CD4-positive, alpha-beta T cell (primary cell): ENCODE measurements around the gene CCDC83. TPM values are rescaled to one million over a fixed set of nuclear protein-coding genes. Genes with fewer than 3 reads are reported as not detected.

ENCODE experiments used
- ATAC-seq: fragments of 200-7000 bp; cut with Tn5 transposase; one replicate; pipeline ENCODE4 v1.10.0; 2022; ENCODE audit warnings: mild to moderate bottlenecking; ENCODE audit not compliant: poor library complexity
- CTCF ChIA-PET: fragments of 350-600 bp; sonication (Branson Sonifier 250); formaldehyde crosslinking; loops from one replicate; lab custom pipeline; 2021; ENCODE audit warnings: antibody characterized with exemption, inconsistent platforms; lab: Charles Lee
- POLR2A ChIA-PET: fragments of 350-600 bp; sonication (Branson Sonifier 250); formaldehyde crosslinking; loops from one replicate; lab custom pipeline; 2021; ENCODE audit warnings: antibody characterized with exemption, inconsistent platforms; lab: Charles Lee
- DNase-seq, 14 experiments: peaks; one replicate each; pipeline ENCODE4 v3.0.0-alpha.2; 2013 to 2020; ENCODE audit warnings: mixed read lengths in 2 of 14
- H3K27ac ChIP-seq, 2 donors: one replicate each; pipeline versions ENCODE4 v1.5.1 to v1.7.0; 2013; ENCODE audit warnings: low read length in 2 of 2, low read depth in 1 of 2, mild to moderate bottlenecking in 1 of 2
- H3K27me3 ChIP-seq, 2 experiments: 1 replicate in 1 of 2; 2 replicates in 1 of 2; pipeline versions ENCODE4 v1.6.1 to v1.7.0; 2013; ENCODE audit warnings: low read length in 2 of 2, control low read depth in 1 of 2, mild to moderate bottlenecking in 1 of 2, moderate library complexity in 1 of 2; ENCODE audit not compliant: insufficient read depth in 2 of 2, control insufficient read depth in 1 of 2
- H3K36me3 ChIP-seq: one replicate; pipeline ENCODE4 v1.6.1; 2013; ENCODE audit warnings: low read length, control low read depth; ENCODE audit not compliant: insufficient read depth
- H3K4me1 ChIP-seq: one replicate; pipeline ENCODE4 v1.6.1; 2013; ENCODE audit warnings: low read length, control low read depth; ENCODE audit not compliant: insufficient read depth
- H3K4me3 ChIP-seq: one replicate; pipeline ENCODE4 v1.5.1; 2013; ENCODE audit warnings: mild to moderate bottlenecking, low read length, moderate library complexity
- H3K9me3 ChIP-seq, 2 experiments: 1 replicate in 1 of 2; 2 replicates in 1 of 2; pipeline versions ENCODE4 v1.6.1 to v1.7.0; 2013; ENCODE audit warnings: low read length in 2 of 2, mild to moderate bottlenecking in 2 of 2, control low read depth in 1 of 2, moderate library complexity in 1 of 2; ENCODE audit not compliant: control insufficient read depth in 1 of 2, insufficient read depth in 1 of 2
- H3K27ac Mint-ChIP-seq: one replicate; pipeline ENCODE4 v1.8.0; 2020; ENCODE audit warnings: mixed read lengths
- H3K27me3 Mint-ChIP-seq: one replicate; pipeline ENCODE4 v1.8.0; 2021; ENCODE audit warnings: mixed read lengths
- H3K36me3 Mint-ChIP-seq: one replicate; pipeline ENCODE4 v1.8.0; 2021; ENCODE audit warnings: low read depth, mixed read lengths
- H3K4me1 Mint-ChIP-seq: one replicate; pipeline ENCODE4 v1.8.0; 2021; ENCODE audit warnings: low read depth, mixed read lengths
- H3K4me3 Mint-ChIP-seq: one replicate; pipeline ENCODE4 v1.8.0; 2020; ENCODE audit warnings: mild to moderate bottlenecking, mixed read lengths
- H3K9me3 Mint-ChIP-seq: one replicate; pipeline ENCODE4 v1.8.0; 2020; ENCODE audit warnings: mixed read lengths
- CTCF ChIP-seq: fragments of 200-600 bp; IDR thresholded peaks from one replicate; pipeline ENCODE4 v1.8.0; 2022; ENCODE audit warnings: antibody characterized with exemption, mild to moderate bottlenecking
- intact Hi-C, 2 experiments: fragments of 100-400 bp; cut with DNase I in 1 of 2; cut with micrococcal nuclease in 1 of 2; formaldehyde crosslinking; loops; one replicate each; pipeline versions ENCODE4 v1.15.1 to v1.9.0; 2023 to 2025; cut with DNase I, micrococcal nuclease
- total RNA-seq, 174 experiments: library from RNA in 2 of 174; stranded (reverse) in 2 of 174; gene quantifications; one replicate each; pipeline ENCODE4 v1.2.3 and lab custom pipeline; 2021 to 2026

CCDC83 gene
- total RNA-seq, 2 experiments from 2014 or later = not detected

- Mint-ChIP-seq H3K36me3 (no peaks in the 10 kb centered on the region), H3K27me3 (no peaks in the 10 kb centered on the region), H3K9me3 (no peaks in the 10 kb centered on the region), H3K27ac (peak overlapping the region; percentile 86), H3K4me1 (peaks cover 69% of the 10 kb centered on the region), H3K4me3 (no peak overlapping the region)
- ATAC-seq (no peak), DNase-seq (no peak)
- Histone ChIP-seq H3K4me1 (peaks cover 60% of the 10 kb centered on the region), H3K9me3 (no peaks in the 10 kb centered on the region), H3K4me3 (no peak overlapping the region), H3K27ac (no peak overlapping the region), H3K36me3 (no peaks in the 10 kb centered on the region), H3K27me3 (no peaks in the 10 kb centered on the region)
- intact Hi-C loops = no loop called here
- no peak for TF ChIP-seq CTCF
- ChIA-PET POLR2A (interaction anchor here (2.1 to 5.0 kb wide), 4 partner anchors 15 to 161 kb away, joined by 5 to 48 read pairs (median 22); partner anchors contain the start of genes CREBZF and SYTL2), CTCF (interaction anchor here (1.0 to 2.7 kb wide), 4 partner anchors 17 to 161 kb away, joined by 3 to 15 read pairs (median 8); partner anchors contain the start of genes CCDC83 and CREBZF)
Measured at GRCh38 chr11:85825616-85826015, 29.6 kb upstream of the CCDC83 start.

DNA sequence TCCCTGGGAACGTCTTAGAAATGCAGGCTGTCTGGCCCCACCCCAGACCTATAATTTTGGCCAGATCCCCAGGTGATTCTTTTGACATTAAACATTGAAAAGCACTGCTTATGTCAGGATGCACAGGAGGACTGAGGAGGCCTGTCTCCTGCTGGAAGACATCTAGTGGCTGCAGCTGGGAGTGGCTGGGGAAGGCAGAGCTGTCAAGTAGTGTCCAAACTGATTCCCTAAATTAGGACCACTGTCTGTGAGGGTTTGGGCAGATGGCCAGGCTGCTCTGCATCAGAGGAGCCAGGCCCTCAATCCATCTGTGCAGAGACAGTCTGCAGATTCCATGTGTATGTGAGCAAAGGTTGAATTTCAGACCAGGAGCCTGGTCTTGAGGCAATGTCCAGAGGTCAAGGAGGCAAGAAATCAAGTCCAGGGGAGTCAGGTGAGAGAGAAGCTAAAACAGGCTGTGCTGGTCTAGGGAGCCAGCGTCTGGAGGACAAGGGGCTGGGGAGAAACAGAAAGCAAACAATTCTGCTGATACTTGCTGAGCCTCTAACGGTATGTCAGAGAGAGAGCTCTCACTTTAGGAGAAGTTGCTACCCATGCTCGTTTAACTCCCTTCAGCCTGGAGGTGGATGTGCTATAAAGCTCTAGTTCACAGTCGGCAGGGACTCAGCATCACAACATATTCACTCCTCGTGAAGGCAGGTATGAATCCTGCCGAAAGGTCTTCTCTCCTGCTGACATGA lies 28.9 kb upstream of the CCDC83 start:
- Histone ChIP-seq H3K27ac (peak overlapping the region in 1 of 2 donors; percentile 49), H3K9me3 (no peaks in the 10 kb centered on the region), H3K4me3 (no peak overlapping the region), H3K4me1 (peaks cover 59% of the 10 kb centered on the region), H3K36me3 (no peaks in the 10 kb centered on the region), H3K27me3 (no peaks in the 10 kb centered on the region)
- Mint-ChIP-seq H3K9me3 (no peaks in the 10 kb centered on the region), H3K27me3 (no peaks in the 10 kb centered on the region), H3K27ac (peak overlapping the region; percentile 86), H3K4me1 (peaks cover 65% of the 10 kb centered on the region), H3K36me3 (no peaks in the 10 kb centered on the region), H3K4me3 (peak overlapping the region; percentile 22)
- intact Hi-C loops = no loop called here
- DNase-seq = peak in 4 of 14 experiments; percentile 26 to 53 (median 48)
- POLR2A ChIA-PET = interaction anchor here (0.7 to 5.0 kb wide), 7 partner anchors 12 to 179 kb away, joined by 3 to 48 read pairs (median 5); partner anchors contain the start of genes CCDC83, CREBZF and TMEM126A
- no peak for ATAC-seq
- peak; percentile 33 for TF ChIP-seq CTCF
- CTCF ChIA-PET = interaction anchor here (1.0 to 2.7 kb wide), 6 partner anchors 12 to 161 kb away, joined by 3 to 15 read pairs (median 4); partner anchors contain the start of genes CCDC83 and CREBZF

GRCh38 chr11:85827748-85828639 lies 27.2 kb upstream of the CCDC83 start:
- H3K27me3 Mint-ChIP-seq = no peaks in the 10 kb centered on the region
- intact Hi-C loops = no loop called here
- Histone ChIP-seq H3K9me3 (no peaks in the 10 kb centered on the region), H3K36me3 (no peaks in the 10 kb centered on the region), H3K4me1 (peaks cover 43% of the 10 kb centered on the region), H3K4me3 (no peak overlapping the region), H3K27ac (peak overlapping the region in 1 of 2 donors; percentile 2), H3K27me3 (no peaks in the 10 kb centered on the region)
- H3K4me1 Mint-ChIP-seq = peaks cover 48% of the 10 kb centered on the region
- no peaks in the 10 kb centered on the region for H3K36me3 Mint-ChIP-seq
- DNase-seq = peak in 5 of 14 experiments; percentile 17 to 81 (median 76)
- no peak for TF ChIP-seq CTCF
- peak overlapping the region; percentile 21 for H3K4me3 Mint-ChIP-seq
- ChIA-PET POLR2A (interaction anchor here (1.2 to 1.9 kb wide), 2 partner anchors 18 to 164 kb away, joined by 3 to 8 read pairs; partner anchors contain the start of gene CREBZF), CTCF (interaction anchor here (0.9 to 2.3 kb wide), 4 partner anchors 18 to 133 kb away, joined by 3 to 9 read pairs (median 6); partner anchors contain the start of gene CCDC83)
- no peaks in the 10 kb centered on the region for H3K9me3 Mint-ChIP-seq
- peak; percentile 35 for ATAC-seq
- H3K27ac Mint-ChIP-seq = peak overlapping the region; percentile 86
